Vagina (tissue), 2 donors: ENCODE results near the gene GFOD1. TPM values are rescaled to one million over a fixed set of nuclear protein-coding genes. Genes with fewer than 3 reads are reported as not detected.

Source experiments
- DNase-seq, 2 donors: peaks; one replicate each; pipeline ENCODE4 v3.0.0-alpha.2; 2017; ENCODE audit errors: extremely low spot score in 2 of 2
- H3K27ac ChIP-seq: fragments of 200-600 bp; sonication (generic); one replicate; pipeline ENCODE4 v1.5.1; 2019
- H3K27me3 ChIP-seq: fragments of 200-600 bp; sonication (generic); one replicate; pipeline ENCODE4 v1.5.1; 2019
- H3K36me3 ChIP-seq, 2 donors: fragments of 200-600 bp; sonication (generic); one replicate each; pipeline ENCODE4 v1.5.1; 2017 to 2019
- H3K4me1 ChIP-seq: fragments of 200-600 bp; sonication (generic); one replicate; pipeline ENCODE4 v1.5.1; 2019
- H3K4me3 ChIP-seq, 2 donors: fragments of 200-600 bp; sonication (generic); 1 replicate in 1 of 2; 2 replicates in 1 of 2; pipeline ENCODE4 v1.5.1; 2016 to 2019
- H3K9me3 ChIP-seq: fragments of 200-600 bp; sonication (generic); one replicate; pipeline ENCODE4 v1.5.1; 2019
- CTCF ChIP-seq, 3 experiments: fragments of 450-650 bp in 2 of 3; fragments of 200-600 bp in 1 of 3; sonication (generic) in 1 of 3; IDR thresholded peaks; one replicate each; pipeline ENCODE4 v1.5.1; 2017 to 2019; ENCODE audit warnings: antibody characterized with exemption in 3 of 3, mild to moderate bottlenecking in 2 of 3, moderate library complexity in 2 of 3
- POLR2A ChIP-seq, 2 donors: fragments of 450-650 bp; IDR thresholded peaks; one replicate each; pipeline ENCODE4 v1.6.1; 2017; ENCODE audit warnings: antibody characterized with exemption in 2 of 2, mild to moderate bottlenecking in 2 of 2, moderate library complexity in 2 of 2
- POLR2AphosphoS5 ChIP-seq, 2 donors: sonication (generic); formaldehyde crosslinking; IDR thresholded peaks; one replicate each; pipeline ENCODE4 v1.9.0; 2017; ENCODE audit warnings: antibody characterized with exemption in 2 of 2, mild to moderate bottlenecking in 2 of 2, low read depth in 1 of 2; ENCODE audit not compliant: insufficient read depth in 1 of 2
- intact Hi-C: fragments of 100-400 bp; cut with DNase I; formaldehyde crosslinking; loops from one replicate; pipeline ENCODE4 v1.15.1; 2023
- total RNA-seq: library from RNA; depleted of rRNA; stranded (reverse); fragments of >200 nt; gene quantifications from one replicate; pipeline ENCODE4 v1.2.3, GENCODE V29; 2016

Gene GFOD1
- total RNA-seq, 1 donor from 2014 or later: 16.9 TPM

DNA sequence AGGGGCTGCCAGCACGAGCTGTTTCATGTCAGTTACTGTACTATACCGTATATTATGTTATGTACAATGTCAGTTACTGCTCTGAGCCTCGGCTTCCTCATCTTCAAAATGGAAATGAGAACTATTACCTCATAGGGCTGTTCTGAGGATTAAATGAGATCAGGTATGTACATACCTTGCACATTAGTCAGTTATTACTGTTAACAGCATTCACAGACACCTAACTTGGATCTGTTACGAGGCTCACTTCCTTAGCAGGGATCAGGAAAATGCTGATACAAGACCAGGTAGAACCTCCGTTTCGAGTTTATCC, 89.4 kb downstream of the GFOD1 start:
- no peak for DNase-seq
- Histone ChIP-seq H3K27ac (no peak overlapping the region), H3K36me3 (no peaks in the 10 kb centered on the region), H3K4me1 (peaks cover 20% of the 10 kb centered on the region), H3K27me3 (no peaks in the 10 kb centered on the region), H3K9me3 (no peaks in the 10 kb centered on the region), H3K4me3 (no peak overlapping the region)
- TF ChIP-seq POLR2A (IDR thresholded peaks at IDR 0.05) (no peak), POLR2AphosphoS5 (IDR thresholded peaks at IDR 0.05; ENCODE audit: insufficient read depth in 1 of 2, low read depth in 1 of 2) (peak in 1 of 2 donors; percentile 52), CTCF (IDR thresholded peaks at IDR 0.05) (no peak)
- intact Hi-C loops: no loop called here

GRCh38 chr6:13397359-13398068, 89.9 kb downstream of the GFOD1 start:
- no peak for TF ChIP-seq POLR2A (IDR thresholded peaks at IDR 0.05)
- no peak for TF ChIP-seq POLR2AphosphoS5 (IDR thresholded peaks at IDR 0.05; ENCODE audit: insufficient read depth in 1 of 2, low read depth in 1 of 2)
- no peak for TF ChIP-seq CTCF (IDR thresholded peaks at IDR 0.05)
- H3K27me3 ChIP-seq: no peaks in the 10 kb centered on the region
- peaks cover 20% of the 10 kb centered on the region for H3K4me1 ChIP-seq
- no peak overlapping the region for H3K4me3 ChIP-seq
- intact Hi-C loops: no loop called here
- no peak overlapping the region for H3K27ac ChIP-seq
- DNase-seq: no peak
- no peaks in the 10 kb centered on the region for H3K36me3 ChIP-seq
- no peaks in the 10 kb centered on the region for H3K9me3 ChIP-seq

- no peaks in the 10 kb centered on the region for H3K9me3 ChIP-seq
- peaks cover 20% of the 10 kb centered on the region for H3K4me1 ChIP-seq
- peak overlapping the region; percentile 2 for H3K27ac ChIP-seq
- TF ChIP-seq POLR2AphosphoS5 (IDR thresholded peaks at IDR 0.05; ENCODE audit: insufficient read depth in 1 of 2, low read depth in 1 of 2): no peak
- no peak for TF ChIP-seq CTCF (IDR thresholded peaks at IDR 0.05)
- TF ChIP-seq POLR2A (IDR thresholded peaks at IDR 0.05): no peak
- DNase-seq: no peak
- H3K4me3 ChIP-seq: no peak overlapping the region
- H3K36me3 ChIP-seq: no peaks in the 10 kb centered on the region
- H3K27me3 ChIP-seq: no peaks in the 10 kb centered on the region
- intact Hi-C loops: no loop called here
Measured at GRCh38 chr6:13396241-13396792, 91.1 kb downstream of the GFOD1 start.

DNA sequence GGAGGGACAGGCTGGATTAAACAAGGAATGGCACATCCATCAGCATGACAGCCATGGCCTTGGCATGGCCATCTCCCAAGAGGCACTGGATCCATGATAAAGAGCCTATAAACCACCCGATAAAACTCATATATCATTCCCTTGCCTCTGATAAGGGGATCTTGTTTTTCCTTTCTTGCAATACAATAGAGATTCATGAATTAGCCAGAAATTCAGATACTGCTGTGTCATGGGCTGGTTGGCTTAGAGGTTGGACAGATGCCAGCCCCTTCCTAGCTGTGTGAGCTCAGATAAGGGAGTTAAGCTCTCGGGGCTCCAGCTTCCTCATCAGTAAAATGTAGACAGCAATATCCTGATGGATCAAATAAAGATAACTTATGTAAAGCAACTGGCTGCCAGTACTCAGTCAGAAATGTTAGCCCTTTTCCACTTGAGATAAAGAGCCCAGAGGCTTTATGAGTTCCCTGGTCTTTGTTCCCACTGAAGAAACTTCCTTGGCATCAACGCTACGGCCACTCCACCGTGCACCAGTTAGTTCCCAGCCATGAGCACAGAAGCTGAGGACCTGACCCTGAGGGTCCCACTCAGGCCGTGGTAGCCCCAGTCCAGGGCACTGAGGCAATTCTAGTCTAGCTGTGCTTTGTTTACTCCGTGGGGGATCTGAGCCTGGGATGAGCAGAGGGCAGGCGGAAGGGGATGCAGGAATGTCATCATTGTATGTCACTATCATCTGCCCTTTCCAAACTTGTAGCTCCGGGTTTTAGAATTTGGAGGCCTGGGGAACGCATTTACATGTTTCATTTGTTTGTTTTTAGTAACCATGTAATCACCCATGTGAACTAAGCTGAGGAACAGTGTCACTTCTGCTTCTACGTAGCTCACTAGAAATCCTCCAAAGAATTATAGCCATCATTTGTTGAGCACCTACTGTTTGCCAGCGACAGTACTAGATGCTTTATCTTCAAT, 91.8 kb downstream of the GFOD1 start:
- TF ChIP-seq CTCF (IDR thresholded peaks at IDR 0.05): no peak
- no peak for TF ChIP-seq POLR2AphosphoS5 (IDR thresholded peaks at IDR 0.05; ENCODE audit: insufficient read depth in 1 of 2, low read depth in 1 of 2)
- TF ChIP-seq POLR2A (IDR thresholded peaks at IDR 0.05): no peak
- Histone ChIP-seq H3K27me3 (no peaks in the 10 kb centered on the region), H3K27ac (no peak overlapping the region), H3K4me1 (peaks cover 20% of the 10 kb centered on the region), H3K36me3 (no peaks in the 10 kb centered on the region), H3K9me3 (no peaks in the 10 kb centered on the region), H3K4me3 (no peak overlapping the region)
- no peak for DNase-seq
- intact Hi-C loops: no loop called here
